Naive B cell (primary cell): ENCODE results near the gene CNTLN. TPM values are rescaled to one million over a fixed set of nuclear protein-coding genes. Genes with fewer than 3 reads are reported as not detected.
"Not testable (repeated sequence)": the region's sequence is repeated elsewhere in the genome, so short reads cannot be mapped to it uniquely, and the experiment has no call there.

ENCODE experiments used
- ATAC-seq, 2 donors: fragments of 150-1000 bp; cut with Tn5 transposase; 2 replicates each; pipeline ENCODE4 v1.10.0; 2021; ENCODE audit warnings: low read depth in 2 of 2, mild to moderate bottlenecking in 2 of 2, moderate library complexity in 2 of 2
- DNase-seq: peaks from one replicate; pipeline ENCODE4 v3.0.0; 2022
- H3K27ac Mint-ChIP-seq, 6 donors: one replicate each; pipeline ENCODE4 v1.8.0; 2020 to 2022; ENCODE audit warnings: mild to moderate bottlenecking in 6 of 6, mixed read lengths in 6 of 6, moderate library complexity in 5 of 6, inconsistent platforms in 2 of 6
- H3K27me3 Mint-ChIP-seq, 3 donors: one replicate each; pipeline ENCODE4 v1.8.0; 2021 to 2022; ENCODE audit warnings: mixed read lengths in 3 of 3, mild to moderate bottlenecking in 1 of 3
- H3K36me3 Mint-ChIP-seq, 2 donors: one replicate each; pipeline ENCODE4 v1.8.0; 2020 to 2022; ENCODE audit warnings: mixed read lengths in 2 of 2, inconsistent platforms in 1 of 2, mild to moderate bottlenecking in 1 of 2
- H3K4me1 Mint-ChIP-seq, 3 donors: one replicate each; pipeline ENCODE4 v1.8.0; 2020 to 2022; ENCODE audit warnings: mixed read lengths in 3 of 3, inconsistent platforms in 1 of 3, mild to moderate bottlenecking in 1 of 3, moderate library complexity in 1 of 3
- H3K4me3 Mint-ChIP-seq, 8 donors: one replicate each; pipeline ENCODE4 v1.8.0; 2020 to 2022; ENCODE audit warnings: mild to moderate bottlenecking in 8 of 8, mixed read lengths in 8 of 8, moderate library complexity in 8 of 8, inconsistent platforms in 2 of 8
- H3K9me3 Mint-ChIP-seq, 7 donors: one replicate each; pipeline ENCODE4 v1.8.0; 2020 to 2022; ENCODE audit warnings: mixed read lengths in 7 of 7, mild to moderate bottlenecking in 5 of 7, inconsistent platforms in 2 of 7, moderate library complexity in 1 of 7
- polyA plus RNA-seq, 6 donors: library from polyadenylated mRNA; unstranded; fragments of 300-500 nt; fragmentation: Illumina TruSeq; gene quantifications; one replicate each; pipeline ENCODE4 v1.2.3, GENCODE V29; 2021; ENCODE audit warnings: low read depth in 6 of 6

Gene CNTLN
- polyA plus RNA-seq, 6 donors from 2014 or later, result 0.07 TPM; not detected in 5

GRCh38 chr9:17137566-17137965 lies 2.7 kb downstream of the CNTLN start:
- peak overlapping the region in 1 of 8 donors; percentile 27 for H3K4me3 Mint-ChIP-seq
- DNase-seq (no peak), ATAC-seq (no peak)
- H3K4me1 Mint-ChIP-seq, result peaks cover 12 to 15% (median 13%) of the 10 kb centered on the region in 3 donors
- H3K36me3 Mint-ChIP-seq, result peaks cover 0 to 9% of the 10 kb centered on the region in 2 donors
- H3K27ac Mint-ChIP-seq, result no peak overlapping the region
- peaks cover 0 to 6% (median 0%) of the 10 kb centered on the region in 7 donors for H3K9me3 Mint-ChIP-seq
- peaks cover 13 to 24% (median 15%) of the 10 kb centered on the region in 3 donors for H3K27me3 Mint-ChIP-seq

GRCh38 chr9:17138503-17138902 lies 3.7 kb downstream of the CNTLN start:
- Mint-ChIP-seq H3K9me3 (peaks cover 0 to 6% (median 0%) of the 10 kb centered on the region in 7 donors), H3K27me3 (peaks cover 13 to 24% (median 14%) of the 10 kb centered on the region in 3 donors), H3K36me3 (peaks cover 0 to 9% of the 10 kb centered on the region in 2 donors), H3K27ac (no peak overlapping the region), H3K4me3 (no peak overlapping the region), H3K4me1 (peaks cover 12 to 15% (median 13%) of the 10 kb centered on the region in 3 donors)
- no peak for ATAC-seq
- DNase-seq, result no peak

- DNase-seq (no peak), ATAC-seq (no peak)
- peaks cover 0 to 6% (median 0%) of the 10 kb centered on the region in 7 donors for H3K9me3 Mint-ChIP-seq
- H3K4me1 Mint-ChIP-seq, result peaks cover 0 to 3% (median 0%) of the 10 kb centered on the region in 3 donors
- peaks cover 0 to 6% (median 5%) of the 10 kb centered on the region in 3 donors for H3K27me3 Mint-ChIP-seq
- H3K27ac Mint-ChIP-seq, result no peak overlapping the region
- H3K36me3 Mint-ChIP-seq, result no peaks in the 10 kb centered on the region
- no peak overlapping the region for H3K4me3 Mint-ChIP-seq
These were observed 5.6 kb downstream of the CNTLN start for GRCh38 chr9:17140418-17140817.

GRCh38 chr9:17148324-17148723 lies 13.5 kb downstream of the CNTLN start:
- Mint-ChIP-seq H3K36me3 (no peaks in the 10 kb centered on the region), H3K27ac (no peak overlapping the region), H3K9me3 (peaks cover 0 to 15% (median 3%) of the 10 kb centered on the region in 7 donors), H3K27me3 (no peaks in the 10 kb centered on the region), H3K4me3 (no peak overlapping the region), H3K4me1 (no peaks in the 10 kb centered on the region)
- no peak for ATAC-seq
- no peak for DNase-seq

- H3K36me3 Mint-ChIP-seq, result no peaks in the 10 kb centered on the region
- no peaks in the 10 kb centered on the region for H3K4me1 Mint-ChIP-seq
- H3K27ac Mint-ChIP-seq, result no peak overlapping the region
- H3K4me3 Mint-ChIP-seq, result no peak overlapping the region
- no peaks in the 10 kb centered on the region for H3K27me3 Mint-ChIP-seq
- DNase-seq (no peak), ATAC-seq (no peak)
- H3K9me3 Mint-ChIP-seq, result peaks cover 0 to 2% (median 0%) of the 10 kb centered on the region in 7 donors
These were observed 24.6 kb downstream of the CNTLN start for GRCh38 chr9:17159469-17159868.

GRCh38 chr9:17160327-17160726 lies 25.5 kb downstream of the CNTLN start:
- Mint-ChIP-seq H3K27ac (no peak overlapping the region), H3K9me3 (no peaks in the 10 kb centered on the region), H3K36me3 (no peaks in the 10 kb centered on the region), H3K27me3 (no peaks in the 10 kb centered on the region), H3K4me1 (no peaks in the 10 kb centered on the region), H3K4me3 (no peak overlapping the region)
- DNase-seq (no peak), ATAC-seq (no peak)

- Mint-ChIP-seq H3K27ac (peak overlapping the region in 1 of 6 donors; percentile 23), H3K36me3 (no peaks in the 10 kb centered on the region), H3K9me3 (peaks cover 0 to 15% (median 4%) of the 10 kb centered on the region in 7 donors), H3K27me3 (no peaks in the 10 kb centered on the region), H3K4me3 (no peak overlapping the region), H3K4me1 (no peaks in the 10 kb centered on the region)
- ATAC-seq, result no peak
- DNase-seq, result no peak
These were observed 30.9 kb downstream of the CNTLN start for GRCh38 chr9:17165764-17166163.

GRCh38 chr9:17166346-17166745 lies 31.5 kb downstream of the CNTLN start:
- peaks cover 0 to 20% (median 4%) of the 10 kb centered on the region in 7 donors for H3K9me3 Mint-ChIP-seq
- no peak for DNase-seq
- no peak overlapping the region for H3K27ac Mint-ChIP-seq
- ATAC-seq, result no peak
- no peak overlapping the region for H3K4me3 Mint-ChIP-seq
- H3K36me3 Mint-ChIP-seq, result no peaks in the 10 kb centered on the region
- H3K4me1 Mint-ChIP-seq, result no peaks in the 10 kb centered on the region
- H3K27me3 Mint-ChIP-seq, result no peaks in the 10 kb centered on the region

GRCh38 chr9:17171309-17172094 lies 36.7 kb downstream of the CNTLN start:
- no peak for ATAC-seq
- Mint-ChIP-seq H3K4me3 (peak overlapping the region in 1 of 8 donors; percentile 27), H3K27me3 (no peaks in the 10 kb centered on the region), H3K36me3 (no peaks in the 10 kb centered on the region), H3K4me1 (no peaks in the 10 kb centered on the region), H3K9me3 (peaks cover 0 to 20% (median 5%) of the 10 kb centered on the region in 7 donors), H3K27ac (no peak overlapping the region)
- no peak for DNase-seq

- not testable (repeated sequence) for H3K27me3 Mint-ChIP-seq, DNase-seq, H3K4me3 Mint-ChIP-seq, H3K36me3 Mint-ChIP-seq, ATAC-seq, H3K4me1 Mint-ChIP-seq, H3K27ac Mint-ChIP-seq
- peaks cover 0 to 15% (median 2%) of the 10 kb centered on the region in 7 donors for H3K9me3 Mint-ChIP-seq
These were observed 42.7 kb downstream of the CNTLN start for GRCh38 chr9:17177496-17177895.

- Mint-ChIP-seq H3K36me3 (no peaks in the 10 kb centered on the region), H3K27me3 (no peaks in the 10 kb centered on the region), H3K4me3 (no peak overlapping the region), H3K27ac (no peak overlapping the region), H3K4me1 (no peaks in the 10 kb centered on the region), H3K9me3 (no peaks in the 10 kb centered on the region)
- ATAC-seq (no peak), DNase-seq (no peak)
These were observed 50.7 kb downstream of the CNTLN start for GRCh38 chr9:17185481-17186029.

- H3K4me1 Mint-ChIP-seq, result no peaks in the 10 kb centered on the region
- H3K36me3 Mint-ChIP-seq, result no peaks in the 10 kb centered on the region
- DNase-seq (no peak), ATAC-seq (no peak)
- H3K27ac Mint-ChIP-seq, result no peak overlapping the region
- H3K4me3 Mint-ChIP-seq, result no peak overlapping the region
- no peaks in the 10 kb centered on the region for H3K27me3 Mint-ChIP-seq
- H3K9me3 Mint-ChIP-seq, result peaks cover 0 to 2% (median 0%) of the 10 kb centered on the region in 7 donors
These were observed 56.2 kb downstream of the CNTLN start for GRCh38 chr9:17191082-17191481.

GRCh38 chr9:17204611-17205152 lies 69.8 kb downstream of the CNTLN start:
- no peaks in the 10 kb centered on the region for H3K4me1 Mint-ChIP-seq
- no peaks in the 10 kb centered on the region for H3K36me3 Mint-ChIP-seq
- DNase-seq, result no peak
- H3K27me3 Mint-ChIP-seq, result no peaks in the 10 kb centered on the region
- no peak for ATAC-seq
- H3K27ac Mint-ChIP-seq, result no peak overlapping the region
- H3K4me3 Mint-ChIP-seq, result no peak overlapping the region
- H3K9me3 Mint-ChIP-seq, result peaks cover 3 to 14% (median 9%) of the 10 kb centered on the region in 7 donors

GRCh38 chr9:17216011-17216410 lies 81.2 kb downstream of the CNTLN start:
- Mint-ChIP-seq H3K27me3 (no peaks in the 10 kb centered on the region), H3K9me3 (peaks cover 0 to 21% (median 8%) of the 10 kb centered on the region in 7 donors), H3K27ac (no peak overlapping the region), H3K4me3 (no peak overlapping the region), H3K4me1 (no peaks in the 10 kb centered on the region), H3K36me3 (no peaks in the 10 kb centered on the region)
- ATAC-seq, result no peak
- no peak for DNase-seq
